Activated CD4-positive, alpha-beta T cell treated with anti-CD3 and anti-CD28 coated beads for 24 hours (primary cell): Measurements from ENCODE around the gene BRAP.
"Not testable (repeated sequence)": the region's sequence is repeated elsewhere in the genome, so short reads cannot be mapped to it uniquely, and the experiment has no call there.

ENCODE experiments used
- DNase-seq, 2 donors: peaks; one replicate each; pipeline ENCODE4 v3.0.0-alpha.2; 2020; ENCODE audit warnings: low read depth in 2 of 2

BRAP gene

DNA sequence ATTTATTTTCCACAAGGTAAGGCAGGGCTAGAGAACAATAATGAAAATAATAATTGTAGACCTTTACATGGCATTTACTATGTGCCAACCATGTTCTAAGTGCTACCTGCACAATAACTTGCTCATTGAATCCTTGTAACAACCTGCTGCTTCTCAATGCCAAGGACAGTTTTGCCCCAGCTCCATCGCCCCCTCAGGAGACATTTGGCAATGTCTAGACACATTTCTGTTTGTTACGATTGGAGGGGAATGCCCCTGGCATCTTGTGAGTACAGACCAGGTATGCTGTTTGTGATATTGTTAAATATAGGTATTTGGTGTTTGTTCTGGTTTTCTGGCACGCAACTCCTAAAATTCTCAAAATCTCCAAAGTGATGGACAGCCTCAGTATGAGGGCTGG is 78.5 kb downstream of the BRAP start:
- no peak for DNase-seq

DNA sequence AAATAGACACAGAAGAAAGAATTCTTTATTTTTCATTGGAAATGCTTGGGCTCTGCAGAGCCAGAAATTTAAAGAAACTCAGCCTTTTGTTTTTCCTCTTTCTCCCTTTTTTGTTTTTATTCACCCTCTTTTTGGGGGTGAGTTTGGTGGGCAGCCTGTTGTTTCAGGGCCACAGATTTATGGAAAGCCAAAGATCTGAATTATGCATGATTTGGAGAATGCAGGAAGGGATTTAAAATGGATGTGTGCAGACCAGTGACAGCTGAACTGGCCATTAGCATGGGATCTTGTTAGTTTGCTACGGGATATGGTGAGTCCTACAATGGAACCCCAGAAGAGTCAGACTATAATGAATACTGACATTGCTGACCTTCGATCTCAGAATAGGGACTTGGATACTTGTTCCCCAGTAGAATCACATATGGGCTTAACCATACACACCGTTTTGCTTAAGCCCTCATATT is 79.0 kb downstream of the BRAP start:
- no peak for DNase-seq

DNA sequence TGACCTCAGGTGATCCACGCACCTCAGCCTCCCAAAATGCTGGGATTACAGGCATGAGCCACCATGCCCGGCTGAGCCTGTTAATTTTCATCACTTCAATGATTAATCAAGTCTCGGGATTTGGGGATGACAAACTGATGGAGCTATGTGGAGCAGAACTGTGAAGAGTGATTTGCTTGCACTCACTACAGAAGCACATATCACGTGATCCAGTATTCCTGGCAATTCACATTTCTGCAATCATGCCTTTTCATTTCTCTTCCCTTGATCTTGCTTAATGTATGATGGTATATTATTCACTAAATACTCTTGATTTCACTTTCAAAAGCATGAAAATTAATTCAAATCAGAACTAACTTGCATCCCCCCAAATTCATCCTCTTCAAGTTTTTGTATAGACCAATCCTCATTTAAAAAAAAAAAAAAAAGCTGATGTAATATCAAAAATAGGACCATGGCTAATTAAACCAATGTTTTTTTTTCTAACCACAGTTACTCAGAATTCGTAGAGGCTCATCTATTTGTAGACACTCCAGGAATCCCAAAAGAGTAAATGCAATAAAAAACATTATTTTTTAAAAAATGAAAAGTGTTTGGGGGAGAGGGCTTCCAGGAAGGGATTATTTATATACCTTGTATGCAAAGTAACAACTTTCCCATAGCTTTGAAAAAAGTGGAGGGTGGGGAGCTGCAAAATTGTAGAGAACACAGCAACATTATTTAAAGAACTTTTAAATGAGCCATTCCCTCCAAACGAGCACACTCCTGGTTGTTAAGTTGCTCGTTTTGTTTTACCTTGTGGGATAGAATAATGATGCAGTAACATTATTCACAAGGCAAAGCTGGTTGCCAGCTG is 79.6 kb downstream of the BRAP start:
- no peak for DNase-seq

DNA sequence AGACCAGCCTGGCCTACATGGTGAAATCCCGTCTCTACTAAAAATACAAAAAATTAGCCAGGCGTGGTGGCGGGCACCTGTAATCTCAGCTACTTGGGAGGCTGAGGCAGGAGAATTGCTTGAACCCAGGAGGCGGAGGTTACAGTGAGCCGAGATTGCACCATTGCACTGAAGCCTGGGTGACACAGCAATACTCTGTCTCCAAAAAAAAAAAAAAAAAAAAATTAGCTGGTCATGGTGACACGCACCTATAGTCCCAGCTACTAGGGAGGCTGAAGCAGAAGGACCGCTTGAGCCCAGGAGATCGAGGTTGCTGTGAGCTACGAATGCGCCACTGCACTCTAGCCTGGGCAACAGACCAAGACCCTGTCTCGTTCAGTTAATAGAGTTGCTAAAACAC is 82.9 kb downstream of the BRAP start:
- DNase-seq = not testable (repeated sequence)

DNA sequence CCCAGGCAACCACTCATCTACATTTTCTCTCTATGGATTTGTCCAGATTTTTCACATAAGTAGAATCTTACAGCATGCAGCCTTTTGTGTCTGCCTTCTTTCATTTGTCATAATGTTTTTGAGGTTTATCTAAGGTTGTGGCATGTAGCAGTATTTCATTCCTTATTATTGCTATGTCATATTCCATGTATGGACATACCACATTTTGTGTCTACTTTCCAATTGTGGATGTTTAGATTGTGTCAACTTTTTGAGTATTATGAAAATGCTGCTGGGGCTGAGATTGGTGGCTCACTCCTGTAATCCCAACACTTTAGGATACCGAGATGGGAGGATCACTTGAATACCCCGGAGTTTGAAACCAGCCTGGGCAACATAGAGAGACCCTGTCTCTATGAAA is 83.4 kb downstream of the BRAP start:
- no peak for DNase-seq

DNA sequence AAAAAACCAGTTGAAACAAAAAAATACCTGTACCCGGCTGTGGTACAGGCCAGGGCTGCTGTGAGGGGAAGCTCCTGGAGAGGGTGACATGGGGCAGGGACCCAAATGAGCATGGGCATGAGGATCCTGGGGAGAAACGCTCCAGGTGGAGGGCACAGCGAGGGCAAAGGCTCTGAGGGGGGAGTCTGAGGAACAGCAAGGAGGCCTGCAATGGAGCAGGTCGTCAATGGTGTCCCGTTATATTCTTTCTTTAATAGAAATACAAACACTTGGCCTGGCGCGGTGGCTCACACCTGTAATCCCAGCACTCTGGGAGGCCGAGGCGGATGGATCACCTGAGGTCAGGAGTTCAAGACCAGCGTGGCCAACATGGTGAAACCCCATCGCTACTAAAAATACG is 84.8 kb downstream of the BRAP start:
- not testable (repeated sequence) for DNase-seq

DNA sequence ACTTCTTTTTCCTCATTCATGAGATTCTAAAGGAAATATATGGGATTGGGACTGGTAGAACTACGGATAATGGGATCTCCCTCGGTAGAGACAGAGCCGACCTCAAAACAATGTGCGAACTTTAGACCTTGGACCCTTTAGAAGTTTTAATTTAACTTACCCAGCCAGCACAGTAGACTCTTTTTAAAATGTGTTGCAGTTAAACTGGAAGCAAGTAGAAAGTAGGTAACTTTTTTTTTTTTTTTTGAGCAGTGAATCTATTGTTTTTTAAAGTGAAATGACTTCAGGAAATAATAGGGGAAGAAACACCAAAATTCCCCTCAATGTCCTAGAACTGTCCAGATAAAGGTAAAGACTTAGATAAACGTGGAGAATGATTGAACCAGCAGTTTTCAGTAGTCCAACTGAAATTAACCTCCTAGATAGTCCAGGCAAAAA is 85.5 kb downstream of the BRAP start:
- DNase-seq = no peak

DNA sequence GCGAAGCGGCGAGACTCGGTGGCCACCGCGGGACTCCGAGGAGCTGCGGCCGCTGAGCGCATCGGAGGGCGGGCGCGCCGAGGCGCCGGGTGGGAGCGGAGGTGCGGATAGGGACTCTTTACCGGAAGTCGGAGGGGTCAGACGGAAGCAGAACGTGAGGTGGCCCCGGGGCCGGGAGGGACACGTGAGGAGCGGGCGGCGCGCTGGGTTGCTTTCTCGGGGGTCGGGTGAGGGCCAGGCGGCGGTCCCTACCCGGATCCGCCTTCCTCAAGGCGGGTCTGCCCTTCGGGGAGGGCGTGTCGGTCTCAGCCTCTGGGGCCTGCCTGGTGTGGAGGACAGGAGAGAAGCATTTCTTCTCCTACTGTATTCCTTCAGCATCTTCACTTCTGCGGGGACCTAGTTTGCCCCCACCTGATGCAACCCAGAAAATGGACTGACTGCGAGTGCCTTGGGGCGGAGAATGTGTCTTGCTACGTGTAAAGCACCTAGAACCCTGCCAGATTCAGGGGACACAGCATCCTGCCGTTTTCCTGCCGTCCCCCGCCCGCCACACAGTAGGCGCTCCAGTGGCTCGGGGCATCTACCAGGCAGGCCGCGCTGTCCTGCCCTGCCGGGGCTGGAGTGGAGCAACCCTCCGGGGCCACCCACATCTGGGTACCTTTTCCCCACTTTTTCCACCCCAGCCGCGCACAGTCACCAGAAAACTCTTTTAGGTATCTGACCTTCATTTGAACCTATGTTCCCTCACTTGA is 86.1 kb downstream of the BRAP start:
- DNase-seq = peak; percentile 79 to 82

DNA sequence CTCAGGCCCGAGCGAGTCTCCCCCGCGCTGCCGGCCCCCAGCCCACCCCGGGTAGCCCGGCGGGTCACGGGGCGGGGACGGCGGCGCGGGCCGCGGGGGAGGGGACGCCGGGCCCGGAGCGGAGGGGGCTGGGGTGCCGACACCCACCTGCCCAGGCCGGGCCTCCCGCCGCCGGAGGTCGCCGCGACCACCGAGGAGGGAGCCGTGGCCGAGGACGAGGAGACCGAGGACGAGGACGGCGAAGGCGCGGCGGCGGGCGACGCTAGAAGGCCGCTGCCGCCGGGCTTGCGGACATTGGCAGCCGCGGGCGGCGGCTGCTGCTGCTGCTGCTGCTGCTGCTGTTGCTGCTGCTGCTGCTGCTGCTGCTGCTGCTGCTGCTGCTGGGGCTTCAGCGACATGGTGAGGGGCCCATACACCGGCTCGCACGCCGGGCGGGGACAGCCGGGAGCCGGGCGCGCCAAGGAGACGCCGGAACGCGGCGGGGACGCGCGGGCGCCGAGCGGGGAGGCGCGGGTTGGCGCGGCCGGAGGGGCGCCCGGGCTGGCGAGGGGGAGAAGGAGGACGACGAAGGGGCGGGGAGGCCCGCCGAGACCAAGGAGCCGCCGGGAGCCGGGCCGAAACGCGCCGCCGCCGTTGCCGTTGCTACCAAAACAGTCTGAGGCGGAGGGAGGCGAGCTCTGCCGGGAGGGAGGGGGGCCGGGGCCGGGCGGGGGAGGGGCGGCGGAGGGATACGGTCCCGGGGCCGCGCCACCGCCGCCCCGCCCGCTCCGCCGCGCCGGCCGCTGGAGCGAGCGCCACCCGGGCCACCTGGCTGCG is 86.9 kb downstream of the BRAP start, which contains the start of gene ATXN2:
TSS of gene ATXN2 (minus strand) at position 679 of the 816 bp plus-strand sequence. CDS start at position 398, 281 bp downstream.
- peak; percentile 35 to 56 for DNase-seq

DNA sequence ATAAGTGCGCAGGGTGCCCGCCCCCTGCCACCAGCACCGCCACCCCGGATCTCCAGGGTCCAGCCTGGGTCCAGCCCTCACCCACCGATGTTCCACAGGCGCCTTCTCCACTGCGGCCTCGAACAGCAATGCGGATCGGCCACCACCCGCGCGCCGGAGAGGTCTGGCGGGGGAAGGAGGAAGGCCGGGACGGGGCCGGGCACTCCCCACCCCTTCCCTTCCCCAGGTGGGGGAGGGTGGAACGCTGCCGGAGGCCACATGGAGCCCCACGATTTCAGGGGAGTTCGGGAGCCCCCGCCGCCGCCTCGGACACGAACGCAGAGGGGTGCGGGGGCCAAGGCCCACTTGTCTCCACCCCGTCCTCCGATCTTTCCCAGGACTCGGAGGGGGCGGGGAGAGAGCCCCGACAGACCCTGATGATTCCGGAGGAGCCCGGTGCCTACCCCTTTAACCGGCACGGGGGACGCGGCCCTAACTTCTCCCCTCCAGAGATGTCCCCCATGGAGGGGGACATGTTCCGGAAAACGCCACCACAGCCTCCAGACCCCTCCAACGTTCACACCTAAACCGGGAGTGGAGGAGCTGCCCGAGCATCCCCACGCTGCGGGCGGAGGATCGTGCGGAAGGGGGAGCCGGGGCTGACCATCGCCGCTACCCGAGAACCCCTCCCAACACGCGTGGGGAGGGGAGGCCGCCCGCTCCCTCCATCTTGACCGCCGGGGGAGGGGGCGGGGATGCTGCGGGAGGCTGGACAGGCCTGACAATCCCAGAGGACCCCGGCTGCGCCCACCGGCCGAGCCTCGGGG is 87.7 kb downstream of the BRAP start:
- peak; percentile 7 to 14 for DNase-seq

DNA sequence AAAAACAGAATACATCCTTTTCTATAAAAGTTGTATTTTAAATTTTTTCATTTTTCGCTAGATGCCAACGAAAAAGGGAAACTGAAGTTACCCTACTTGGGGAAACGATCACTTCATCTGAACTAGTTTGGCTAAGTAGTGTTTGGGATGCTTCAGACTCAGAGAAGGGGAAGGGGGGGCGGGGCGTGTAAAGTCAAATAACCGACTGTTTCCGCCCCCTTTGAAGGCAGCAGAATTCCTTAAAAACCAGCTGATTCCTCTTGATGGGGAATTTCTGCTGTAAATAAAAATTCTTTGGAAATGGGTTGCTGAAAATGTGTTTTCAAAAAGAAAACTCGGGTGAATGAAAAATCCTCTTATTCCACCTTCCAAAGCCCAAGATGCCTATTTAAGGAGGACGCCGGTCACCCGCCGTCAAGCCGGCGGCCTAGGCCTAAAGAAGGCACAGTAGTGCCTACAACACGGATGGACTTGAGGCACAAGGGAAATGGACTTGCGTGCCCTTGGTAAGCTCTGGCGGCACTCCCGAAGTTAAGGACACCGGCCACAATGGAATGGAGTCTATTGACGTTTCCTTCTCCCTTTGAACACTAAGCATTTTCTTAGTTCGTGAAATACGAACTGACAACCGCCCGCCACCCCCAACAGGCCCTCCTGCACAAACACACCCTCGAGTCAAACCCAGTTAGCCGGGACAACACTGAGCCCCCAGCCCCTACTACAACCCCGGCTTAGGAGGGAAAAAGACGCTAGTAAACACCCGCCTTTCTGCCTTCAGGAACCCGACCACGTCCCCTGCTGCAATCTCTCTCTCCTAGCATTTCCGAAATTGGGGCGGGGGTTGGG is 88.5 kb downstream of the BRAP start:
- DNase-seq = peak in 1 of 2 donors; percentile 3

DNA sequence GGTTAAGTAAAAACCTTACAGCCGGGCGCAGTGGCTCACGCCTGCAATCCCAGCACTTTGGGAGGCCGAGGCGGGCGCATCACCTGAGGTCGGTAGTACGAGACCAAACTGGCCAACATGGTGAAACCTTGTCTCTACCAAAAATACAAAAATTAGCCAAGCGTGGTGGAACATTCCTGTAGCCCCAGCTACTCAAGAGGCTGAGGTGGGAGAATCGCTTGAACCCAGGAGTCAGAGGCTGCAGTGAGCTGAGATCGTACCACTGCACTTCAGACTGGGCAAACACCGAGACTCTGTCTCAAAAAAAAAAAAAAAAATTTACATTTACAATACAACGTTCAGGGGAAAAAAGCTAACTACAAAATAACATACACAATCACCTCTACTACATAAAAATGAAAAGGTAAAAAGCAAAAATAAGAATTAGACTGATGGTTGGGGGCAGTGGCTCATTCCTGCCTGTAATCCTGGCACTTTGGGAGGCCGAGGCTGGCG is 90.4 kb downstream of the BRAP start:
- DNase-seq = not testable (repeated sequence)
